ENCODE data around the gene ST6GALNAC5.

GRCh38 chr1:76827066-76827465, 40.2 kb upstream of the ST6GALNAC5 start:
- TF ChIP-seq CTCF (IDR thresholded peaks at IDR 0.05; ENCODE audit: low read depth, low read length) (no peak), POLR2A (IDR thresholded peaks at IDR 0.05; ENCODE audit: extremely low read depth, insufficient read length) (no peak), MYC (IDR thresholded peaks at IDR 0.05; ENCODE audit: low read depth, low read length) (no peak), MAX (IDR thresholded peaks at IDR 0.05; ENCODE audit: low read depth, low read length) (no peak)
